Astrocyte of the hippocampus (primary cell): Measurements from ENCODE around the gene MSH5.

ENCODE experiments used
- DNase-seq: peaks from one replicate; pipeline ENCODE4 v3.0.0; 2011; ENCODE audit warnings: low read depth, low spot score

MSH5 gene

DNA sequence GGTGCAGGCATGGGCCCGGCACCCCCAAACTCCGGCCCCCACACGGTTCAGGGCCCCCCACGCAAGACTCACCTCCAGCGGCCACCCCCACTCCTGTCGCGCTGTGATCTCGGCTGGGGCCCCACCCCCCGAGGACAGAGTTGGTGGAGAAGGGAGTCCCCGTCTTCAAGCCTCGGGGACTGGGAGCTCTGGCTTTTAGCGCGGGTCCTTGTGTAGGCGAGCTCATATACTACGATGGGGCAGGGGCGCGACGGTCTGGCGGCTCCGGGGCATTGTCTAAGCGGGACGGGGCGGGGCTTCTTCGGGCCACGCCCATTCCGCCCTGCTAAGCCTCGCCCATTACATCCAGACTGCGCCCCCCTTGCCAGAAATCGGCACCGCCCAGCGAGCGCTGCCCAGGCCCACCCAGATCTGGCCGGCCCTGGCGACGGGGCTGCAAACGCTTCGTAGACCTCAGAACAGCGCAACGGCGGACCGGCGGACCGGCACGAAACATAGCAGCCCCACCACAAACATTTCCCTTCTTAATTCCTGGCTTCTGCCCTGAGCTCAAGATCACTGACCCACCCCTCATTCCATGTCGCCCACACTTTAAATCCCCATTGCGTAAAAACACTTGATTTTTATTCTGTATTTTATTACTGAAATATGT, 9.7 kb upstream of the MSH5 start:
- peak; percentile 97 for DNase-seq

DNA sequence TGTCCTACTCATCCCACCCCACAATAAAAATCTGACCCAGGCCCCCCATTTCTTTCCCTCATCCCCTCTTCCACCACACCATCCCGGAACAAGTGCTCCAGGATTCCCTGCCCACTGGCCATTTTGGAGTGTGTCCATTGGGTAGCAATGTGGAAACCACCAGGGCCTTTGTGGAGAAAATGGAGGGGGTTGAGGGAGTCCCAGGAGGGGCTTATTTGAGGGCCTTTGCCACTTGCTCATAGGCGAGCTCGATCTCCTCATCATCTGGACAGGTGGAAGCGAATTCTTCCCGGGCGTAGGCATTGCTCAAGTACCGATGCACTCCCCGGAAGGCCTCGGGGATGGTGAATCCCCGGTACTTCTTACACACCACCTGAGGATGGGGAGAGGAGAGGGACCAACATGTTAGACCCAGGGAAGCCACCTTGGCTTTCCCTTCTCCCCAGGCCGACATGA, 9.1 kb upstream of the MSH5 start:
- DNase-seq: no peak

- DNase-seq: no peak
Measured at GRCh38 chr6:31732029-31732428, 7.8 kb upstream of the MSH5 start.

DNA sequence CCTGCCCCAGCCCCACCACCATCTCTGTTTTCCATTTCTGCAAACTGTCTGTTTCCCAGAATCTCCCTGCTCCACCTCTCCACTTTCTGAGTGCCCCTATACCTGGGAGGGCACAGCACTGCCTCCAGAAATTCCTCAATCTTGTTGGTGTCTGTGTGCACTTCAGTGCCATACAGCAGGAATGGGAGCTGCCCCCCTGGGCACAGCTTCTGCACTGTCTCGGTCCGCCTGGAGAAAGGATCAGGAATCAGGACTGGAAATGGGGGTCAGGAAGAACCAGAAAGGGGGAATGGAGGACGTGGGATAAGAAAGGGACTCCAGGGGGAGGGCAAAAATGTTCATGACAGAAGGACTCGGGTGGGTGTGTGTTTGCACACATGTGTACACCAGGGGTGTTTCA, 6.1 kb upstream of the MSH5 start:
- DNase-seq: no peak

DNA sequence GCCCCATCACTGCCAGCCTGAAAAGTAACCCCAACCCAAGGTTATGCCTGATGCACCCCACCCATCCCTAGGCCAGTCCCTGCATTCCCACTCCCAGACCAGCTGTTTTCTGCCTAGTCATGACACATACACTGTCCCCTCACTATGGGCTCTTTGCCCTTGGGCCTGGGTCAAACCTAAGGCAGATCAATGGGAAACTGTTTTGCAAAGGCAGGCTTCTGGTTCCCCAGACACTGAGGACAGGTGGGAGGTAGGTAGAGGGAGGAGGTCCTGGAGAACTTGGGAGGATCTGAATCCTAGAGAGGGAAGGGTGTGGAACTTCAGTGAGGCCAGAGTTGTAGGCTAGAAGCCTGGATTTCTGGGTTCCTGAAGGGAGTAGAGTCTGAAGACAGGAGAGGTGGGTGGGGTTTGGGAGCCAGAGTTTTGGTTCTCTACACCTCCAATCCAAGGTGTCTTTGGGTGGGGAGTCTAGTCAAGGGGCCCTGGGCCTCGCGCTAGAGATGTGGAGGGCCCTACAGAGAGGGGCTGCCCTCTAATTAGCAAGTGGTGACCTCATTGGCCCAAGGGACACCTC, 5.5 kb upstream of the MSH5 start:
- no peak for DNase-seq

DNA sequence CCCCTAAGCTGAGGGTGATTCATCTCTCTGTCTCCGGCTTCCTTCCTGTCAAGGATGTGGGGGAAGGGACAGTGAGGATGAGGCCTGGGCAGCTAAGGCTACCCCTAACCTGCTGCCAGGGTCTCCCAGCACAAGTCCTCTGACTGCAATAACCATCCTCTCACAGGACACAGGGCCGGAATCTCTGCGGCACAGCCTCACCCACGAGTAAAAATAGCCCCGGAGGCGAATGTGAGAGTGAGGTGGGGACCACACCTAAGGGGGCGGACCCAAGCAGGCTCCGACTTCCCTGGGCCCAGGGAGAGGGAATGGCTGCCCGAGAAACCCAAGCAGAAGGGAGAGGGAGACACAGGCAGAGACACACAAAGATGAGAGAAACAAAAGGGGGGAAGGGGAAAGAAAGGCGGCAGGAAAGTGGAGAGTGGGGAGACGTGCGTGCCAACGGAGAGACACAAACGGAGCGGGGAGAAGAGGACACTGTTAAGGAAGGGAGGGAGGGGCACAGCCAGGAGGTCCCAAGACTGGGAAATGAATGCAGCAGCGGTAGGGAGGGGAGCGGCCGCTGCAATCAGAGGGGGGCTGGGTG, 4.9 kb upstream of the MSH5 start:
- DNase-seq: peak; percentile 78

- DNase-seq: peak; percentile 92
Measured at GRCh38 chr6:31736021-31736767, 3.6 kb upstream of the MSH5 start, which contains the start of gene CLIC1. TSS of gene CLIC1 (minus strand) at chr6:31736530. CDS start at chr6:31736300, 230 bp downstream.

DNA sequence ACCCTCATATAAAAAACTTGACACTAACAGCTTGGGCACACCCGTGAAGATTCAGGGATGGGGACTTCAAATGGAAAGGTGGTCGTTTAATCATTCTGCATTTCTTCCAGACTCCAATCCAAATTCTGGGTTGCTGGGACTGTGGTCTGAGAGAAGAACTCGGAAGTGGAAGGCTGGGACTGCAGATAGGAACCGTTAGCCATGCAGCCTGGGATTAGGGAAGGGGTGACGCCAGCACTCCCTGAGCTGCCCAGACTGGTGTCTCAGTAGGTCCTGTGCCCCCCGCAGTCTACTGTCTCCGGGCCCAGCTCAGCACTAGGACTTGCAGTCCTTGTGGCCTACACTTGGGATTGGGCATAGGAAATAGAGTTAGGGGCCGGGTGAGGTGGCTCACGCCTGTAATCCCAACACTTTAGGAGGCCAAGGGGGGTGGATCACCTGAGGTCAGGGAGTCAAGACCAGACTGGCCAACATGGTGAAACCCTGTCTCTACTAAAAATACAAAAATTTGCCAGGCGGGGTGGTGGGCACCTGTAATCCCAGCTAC, 3.0 kb upstream of the MSH5 start:
- DNase-seq: no peak

GRCh38 chr6:31737315-31737990, 2.4 kb upstream of the MSH5 start:
- no peak for DNase-seq

DNA sequence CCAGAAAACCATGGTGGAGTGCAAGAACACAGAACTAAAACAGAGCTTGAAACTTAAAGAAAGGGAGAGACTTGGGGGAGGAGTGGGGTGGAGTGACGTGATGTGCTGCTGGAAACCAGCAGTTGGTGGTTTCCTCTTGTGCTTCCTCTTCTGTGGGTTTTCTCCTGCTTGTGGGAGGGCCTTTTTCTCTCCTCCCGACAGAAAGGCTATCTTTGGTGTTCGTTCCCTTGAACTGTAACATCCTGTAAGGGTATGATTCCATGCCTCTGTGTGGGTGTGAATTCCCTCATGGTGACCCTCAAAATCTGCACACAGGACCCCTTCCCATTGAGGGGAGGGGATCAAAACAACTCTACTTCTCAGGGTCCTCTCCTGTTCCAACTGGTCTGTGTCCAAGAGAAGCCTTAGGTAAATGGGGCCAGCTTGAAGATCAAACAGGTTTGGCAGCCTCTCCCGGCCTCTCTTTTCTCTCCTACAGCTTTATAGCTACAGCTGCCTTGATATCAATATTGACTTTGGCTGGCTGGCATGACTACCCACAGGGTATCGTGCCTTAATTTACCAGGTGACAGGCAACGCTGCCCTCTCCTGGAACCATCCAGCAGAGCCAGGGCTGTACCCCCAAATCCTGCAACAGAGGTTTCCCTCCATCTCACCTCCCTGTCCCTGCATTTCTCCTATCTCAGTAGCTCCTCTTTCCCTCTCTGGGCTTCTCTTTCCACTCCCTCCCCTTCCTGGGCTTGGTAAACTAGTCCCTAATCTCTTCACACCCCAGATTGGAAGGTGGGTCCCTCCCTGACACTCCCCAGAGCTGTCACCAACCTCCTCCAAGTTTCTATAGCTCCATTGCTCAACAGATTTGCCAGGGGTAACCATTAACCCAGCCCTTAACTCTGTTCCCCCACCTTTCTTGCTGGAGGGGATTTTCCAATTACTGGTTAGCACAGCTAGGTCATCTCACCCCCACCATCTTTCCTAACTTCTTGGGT, 1.5 kb upstream of the MSH5 start:
- DNase-seq: peak; percentile 75

- DNase-seq: no peak
Measured at GRCh38 chr6:31740397-31741223, 805 bp downstream of the MSH5 start.

DNA sequence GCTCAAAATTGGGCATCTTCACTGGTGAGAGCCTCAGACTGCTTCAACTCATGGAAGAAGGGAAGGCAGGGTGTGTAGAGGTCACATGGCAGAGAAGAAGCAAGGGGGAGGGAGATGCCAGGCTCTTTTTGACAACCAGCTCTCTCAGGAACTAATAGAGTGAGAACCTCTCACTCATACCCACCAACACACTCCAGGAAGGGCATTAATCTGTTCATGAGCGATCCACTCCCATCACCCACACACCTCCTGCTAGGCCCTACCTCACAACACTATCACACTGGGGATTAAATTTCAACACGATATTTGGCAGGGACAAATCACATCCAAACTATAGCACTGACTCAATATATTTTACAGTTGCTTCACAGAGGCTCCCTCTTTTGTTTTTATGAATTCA, 2.0 kb downstream of the MSH5 start:
- no peak for DNase-seq

DNA sequence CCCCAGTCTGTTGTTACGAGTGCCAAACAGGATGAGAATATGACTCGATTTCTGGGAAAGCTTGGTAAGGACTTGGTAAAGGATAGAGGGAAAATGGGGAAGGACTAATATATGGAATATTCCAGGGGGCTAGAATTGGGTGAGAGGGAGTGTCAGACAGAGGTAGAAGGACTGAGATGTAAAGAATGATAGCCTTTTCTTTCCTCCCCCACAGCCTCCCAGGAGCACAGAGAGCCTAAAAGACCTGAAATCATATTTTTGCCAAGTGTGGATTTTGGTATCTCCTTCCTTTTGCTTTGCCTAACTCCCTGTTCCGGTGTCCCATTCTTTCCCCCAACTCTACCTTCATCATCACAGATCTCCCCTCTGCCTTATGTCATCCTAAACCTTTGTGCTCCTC, 3.1 kb downstream of the MSH5 start:
- DNase-seq: no peak

GRCh38 chr6:31744422-31744821, 4.6 kb downstream of the MSH5 start:
- no peak for DNase-seq

GRCh38 chr6:31749301-31750036, 9.7 kb downstream of the MSH5 start:
- no peak for DNase-seq

GRCh38 chr6:31750411-31751022, 10.7 kb downstream of the MSH5 start:
- peak; percentile 43 for DNase-seq

GRCh38 chr6:31752739-31753319, 13.0 kb downstream of the MSH5 start:
- peak; percentile 65 for DNase-seq

DNA sequence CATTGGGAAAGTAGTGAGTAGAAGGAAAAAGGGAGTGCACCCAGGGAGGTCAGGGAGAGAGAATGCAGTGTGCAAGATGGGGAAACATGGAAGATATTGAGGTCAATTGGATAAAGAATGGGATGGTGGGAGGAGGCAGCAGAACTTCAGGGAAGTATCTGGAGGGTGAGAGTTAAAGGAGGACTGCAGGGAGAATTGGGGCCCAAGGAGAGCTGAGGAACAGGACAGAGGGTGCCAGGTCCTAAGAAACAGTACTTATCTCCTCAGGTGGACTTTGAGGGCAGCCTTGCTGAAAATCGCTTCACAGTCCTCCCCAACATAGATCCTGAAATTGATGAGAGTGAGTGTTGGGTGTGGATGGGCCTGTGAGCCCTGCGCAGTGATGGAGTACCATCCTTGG, 18.5 kb downstream of the MSH5 start:
- DNase-seq: no peak
